HG02840 (cell line): ENCODE data around the gene ART1.

Source experiments
- ATAC-seq: cut with Tn5 transposase; IDR thresholded peaks from one replicate; pipeline ENCODE4 v1.9.1; 2021; ENCODE audit warnings: mild to moderate bottlenecking, moderate library complexity, moderate number of reproducible peaks; ENCODE audit not compliant: unreplicated experiment, low FRiP score

Gene ART1

DNA sequence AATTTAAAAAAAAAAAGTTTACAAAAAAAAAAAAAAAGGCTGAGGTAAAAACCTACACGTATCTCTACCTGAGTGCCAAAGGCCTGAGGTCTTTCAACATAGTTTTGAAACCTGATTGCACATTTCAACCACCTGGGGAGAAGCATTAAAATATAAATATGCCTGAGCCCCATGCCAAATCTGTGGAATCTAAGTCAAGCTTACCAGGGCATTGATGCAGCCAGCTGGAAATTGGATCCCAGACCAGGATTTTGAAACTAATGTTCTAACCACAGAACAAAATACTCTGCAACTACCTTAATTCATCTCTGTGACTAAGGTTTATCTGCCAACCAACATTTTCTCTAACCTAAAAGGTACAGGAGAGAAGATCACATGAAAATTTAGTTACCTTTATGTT is 65.0 kb downstream of the ART1 start:
- no peak for ATAC-seq

DNA sequence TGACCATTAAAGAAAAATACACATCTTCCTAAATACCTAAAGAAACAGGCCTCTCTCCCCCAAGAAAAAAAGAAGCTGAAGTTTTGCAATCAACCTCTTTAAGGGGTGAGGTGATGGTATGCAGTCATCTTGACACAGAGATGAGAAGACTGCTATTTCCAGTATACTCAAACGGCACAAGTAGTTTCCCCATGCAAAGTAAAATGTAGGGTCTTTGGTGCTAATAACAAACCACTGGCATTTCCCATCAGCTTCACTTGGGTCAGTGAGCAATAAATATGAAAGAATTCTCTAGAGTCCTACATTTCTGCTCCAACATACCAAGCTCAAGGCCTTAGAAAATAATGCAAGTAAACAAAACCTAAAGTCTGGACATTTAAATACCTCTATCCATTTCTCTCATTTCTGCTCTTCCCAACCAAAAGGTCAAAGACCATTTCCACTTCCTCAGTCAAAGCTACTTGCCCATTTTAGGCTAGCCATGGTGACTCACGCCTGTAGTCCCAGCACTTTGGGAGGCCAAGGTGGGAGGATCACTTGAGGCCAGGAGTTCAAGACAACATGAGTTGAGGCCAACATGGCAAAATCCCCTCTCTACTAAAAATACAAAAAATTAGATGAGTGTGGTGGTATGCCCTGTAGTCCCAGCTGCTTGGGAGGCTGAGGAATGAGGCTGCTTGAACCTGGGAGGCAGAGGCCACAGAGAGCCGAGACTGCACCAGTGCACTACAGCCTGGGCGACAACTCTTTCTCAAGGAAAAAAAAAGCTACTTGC is 65.7 kb downstream of the ART1 start:
- no peak for ATAC-seq

DNA sequence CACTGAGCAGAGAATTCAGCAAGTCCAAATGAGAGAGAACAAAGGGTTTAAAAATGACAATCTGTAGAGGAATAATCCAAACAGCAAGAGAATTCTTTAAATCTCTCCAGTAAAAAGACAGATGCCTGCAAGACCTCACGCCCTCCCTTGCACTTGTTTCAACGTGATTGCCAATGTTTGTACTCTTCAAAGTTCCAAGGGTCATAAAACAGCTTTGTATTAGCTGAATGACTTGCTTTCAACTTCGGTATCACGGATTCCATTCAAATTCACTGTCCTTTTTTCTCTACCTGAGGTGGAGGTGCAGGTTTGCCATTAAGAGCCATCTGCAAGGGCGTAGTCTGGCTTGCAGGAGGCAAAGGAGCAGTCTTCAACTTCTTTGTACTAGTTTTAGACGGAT is 67.3 kb downstream of the ART1 start:
- ATAC-seq: no peak
